Non-pigmented ciliary epithelial cell (primary cell): Measurements from ENCODE around the gene STK32B.
"Not testable (repeated sequence)": the region's sequence is repeated elsewhere in the genome, so short reads cannot be mapped to it uniquely, and the experiment has no call there.

Source experiments
- DNase-seq: peaks from one replicate; pipeline ENCODE4 v3.0.0-alpha.2; 2010; ENCODE audit warnings: low read depth

STK32B gene

DNA sequence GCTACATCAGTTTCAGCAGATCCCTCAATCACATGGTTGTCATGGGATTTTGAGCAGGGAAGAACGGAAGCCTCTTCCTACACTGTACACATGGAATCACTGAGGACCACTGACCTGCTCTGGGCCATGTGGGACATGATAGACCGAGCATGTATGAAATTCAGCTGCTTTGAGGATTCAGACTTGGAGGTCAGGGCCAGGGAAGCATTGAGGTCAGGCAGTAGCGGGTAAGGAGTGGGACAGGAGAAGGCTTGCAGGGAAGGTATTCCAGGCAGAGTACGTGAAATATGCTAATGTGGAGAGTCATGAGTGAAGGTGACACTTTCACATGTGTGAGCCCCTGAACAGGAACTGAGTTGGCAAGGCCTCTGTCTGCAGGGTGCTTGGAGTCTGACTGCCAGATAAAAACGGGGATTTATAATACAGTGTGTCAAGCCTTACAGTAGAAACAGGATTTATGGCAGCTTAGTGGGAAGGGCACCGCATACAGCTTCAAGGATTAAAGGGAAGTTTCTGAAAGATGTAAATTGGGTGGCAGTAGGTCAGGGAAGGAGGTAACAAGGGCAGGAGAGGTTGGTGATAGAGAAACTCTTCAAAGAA, 111.7 kb downstream of the STK32B start:
- no peak for DNase-seq

DNA sequence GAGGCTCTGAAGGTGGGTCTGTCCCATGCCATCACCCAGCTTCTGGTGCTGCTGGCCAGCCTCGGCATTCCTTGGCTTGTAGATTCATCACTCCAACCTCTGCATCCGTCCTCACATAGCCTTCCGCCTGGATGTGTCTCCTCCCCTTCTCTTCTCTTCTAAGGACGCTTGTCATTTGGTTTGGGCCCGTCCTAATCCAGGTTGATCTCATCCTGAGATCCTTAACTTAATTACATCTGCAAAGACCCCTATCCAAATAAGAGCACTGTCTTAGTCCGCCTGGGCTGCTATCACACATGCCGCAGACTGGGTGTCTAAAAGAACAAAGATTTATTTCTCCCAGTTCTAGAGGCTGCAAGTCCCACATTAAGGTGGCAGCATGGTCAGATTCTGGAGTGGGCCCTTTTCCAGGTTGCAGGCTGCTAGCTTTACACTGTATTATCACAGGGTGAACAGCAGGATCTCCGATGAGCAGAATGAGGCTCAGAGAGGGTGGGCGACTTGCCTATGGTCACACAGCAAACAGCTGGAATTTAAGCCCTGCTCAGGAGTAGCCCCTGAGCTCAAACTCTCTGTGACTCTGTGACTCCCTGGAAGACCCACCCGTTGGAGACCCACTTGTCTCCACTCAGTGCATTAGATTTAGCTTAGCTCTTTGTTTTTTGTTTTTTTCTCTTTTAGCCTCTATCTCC, 113.1 kb downstream of the STK32B start:
- DNase-seq = no peak

DNA sequence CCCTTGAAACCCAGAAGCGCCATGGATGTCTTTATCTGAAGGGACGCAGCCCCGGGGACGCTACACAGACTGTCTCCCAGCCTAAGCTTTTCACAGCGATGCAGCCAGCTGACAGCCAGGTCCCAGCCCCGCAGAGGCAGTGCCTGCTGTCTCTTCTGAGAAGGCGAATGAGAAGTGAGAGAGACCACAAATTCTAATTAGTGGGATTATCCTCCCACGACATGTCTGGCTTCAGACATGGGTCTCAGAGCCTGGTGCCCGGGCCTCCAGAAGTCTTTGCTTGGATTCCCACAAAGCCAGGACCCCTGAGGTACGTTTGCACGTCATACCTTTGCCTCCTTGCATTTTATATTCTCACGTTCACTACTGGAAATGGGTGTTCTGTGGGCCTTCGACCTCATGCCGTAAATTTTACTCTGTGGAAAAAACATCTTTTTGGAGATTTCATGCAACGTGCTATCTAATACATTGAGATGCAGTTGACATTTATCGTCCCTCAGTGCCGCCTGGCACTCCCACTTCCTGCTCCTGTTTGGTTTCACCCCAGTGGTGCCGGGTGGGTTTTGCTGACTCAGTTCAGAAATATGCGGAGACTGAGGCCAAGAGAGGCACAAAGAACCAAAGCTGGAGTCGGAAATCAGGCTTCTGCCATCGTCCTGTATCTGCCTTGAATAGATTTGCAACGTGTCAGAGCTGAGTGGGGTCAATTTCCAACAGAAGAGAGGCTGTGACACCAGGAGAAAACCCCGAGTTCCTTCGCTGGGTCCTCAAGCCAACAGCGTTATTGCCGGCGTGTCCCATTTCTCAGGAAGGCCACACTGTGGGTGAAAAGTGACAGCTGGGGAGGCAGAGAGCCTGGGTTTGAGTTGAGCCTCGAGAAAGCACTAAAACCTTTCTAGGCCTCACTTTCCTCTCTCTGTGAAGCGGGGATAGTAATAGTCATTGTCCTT, 114.4 kb downstream of the STK32B start:
- DNase-seq = no peak

DNA sequence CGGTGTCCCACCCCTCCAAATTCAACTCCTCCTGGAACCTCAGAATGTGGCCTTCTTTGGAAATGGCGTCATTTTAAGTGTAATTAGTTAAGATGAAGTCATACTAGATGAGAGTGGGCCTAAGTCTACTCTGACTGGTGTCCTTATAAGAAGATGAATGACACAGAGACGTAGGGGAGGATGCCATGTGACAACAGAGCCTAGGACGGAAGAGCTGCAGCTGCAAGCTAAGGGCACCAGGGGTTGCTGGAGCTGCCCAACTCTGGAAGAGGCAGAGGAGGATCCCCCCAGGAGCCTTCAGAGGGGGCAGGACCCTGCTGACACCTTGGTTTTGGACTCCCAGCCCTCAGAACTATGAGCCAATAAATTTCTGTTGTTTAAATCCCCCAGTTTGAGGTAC, 115.1 kb downstream of the STK32B start:
- no peak for DNase-seq

DNA sequence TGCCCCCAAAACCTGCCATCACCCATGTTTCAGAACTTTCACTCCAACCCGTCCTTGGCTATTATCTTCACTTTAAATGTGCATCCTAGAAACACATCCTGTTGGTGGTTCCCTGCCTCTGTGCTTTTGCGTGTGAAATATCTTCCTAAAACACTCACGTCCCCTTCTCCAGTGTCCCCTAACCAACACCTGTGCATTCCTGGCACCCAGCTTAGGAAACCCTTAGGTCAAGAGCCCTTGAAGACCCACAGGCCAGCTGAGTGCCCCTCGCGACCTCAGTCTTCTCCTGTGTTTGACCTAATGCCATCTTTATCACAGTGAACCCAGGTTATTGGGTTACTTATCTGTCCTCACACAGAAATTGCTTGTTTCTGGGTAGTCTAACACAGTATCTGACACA, 117.6 kb downstream of the STK32B start:
- DNase-seq = no peak

DNA sequence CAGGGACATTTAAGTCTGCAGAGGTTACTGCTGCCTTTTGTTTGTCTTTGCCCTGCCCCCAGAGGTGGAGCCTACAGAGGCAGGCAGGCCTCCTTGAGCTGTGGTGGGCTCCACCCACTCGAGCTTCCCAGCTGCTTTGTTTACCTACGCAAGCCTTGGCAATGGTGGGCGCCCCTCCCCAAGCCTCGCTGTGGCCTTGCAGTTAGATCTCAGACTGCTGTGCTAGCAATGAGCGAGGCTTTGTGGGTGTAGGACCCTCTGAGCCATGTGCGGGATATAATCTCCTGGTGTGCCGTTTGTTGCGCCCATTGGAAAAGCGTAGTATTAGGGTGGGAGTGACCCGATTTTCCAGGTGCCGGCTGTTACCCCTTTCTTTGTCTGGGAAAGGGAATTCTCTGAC, 124.6 kb downstream of the STK32B start:
- not testable (repeated sequence) for DNase-seq

DNA sequence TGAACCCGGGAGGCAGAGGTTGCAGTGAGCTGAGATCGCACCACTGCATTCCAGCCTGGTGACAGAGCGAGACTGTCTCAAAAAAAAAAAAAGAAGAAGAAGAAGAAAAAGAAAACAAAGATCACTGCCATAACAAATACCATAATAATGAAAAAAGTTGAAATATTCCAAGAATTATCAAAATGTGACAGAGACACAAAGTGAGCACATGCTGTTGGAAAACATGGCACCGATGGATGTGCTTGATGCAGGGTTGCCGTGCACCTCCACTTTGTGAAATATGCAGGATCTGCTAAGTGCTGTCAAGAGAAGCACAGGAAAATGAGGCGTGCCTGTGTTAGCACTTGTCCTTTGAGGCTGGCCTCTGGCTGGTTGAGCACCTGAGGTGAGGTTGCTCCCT, 133.3 kb downstream of the STK32B start:
- no peak for DNase-seq

DNA sequence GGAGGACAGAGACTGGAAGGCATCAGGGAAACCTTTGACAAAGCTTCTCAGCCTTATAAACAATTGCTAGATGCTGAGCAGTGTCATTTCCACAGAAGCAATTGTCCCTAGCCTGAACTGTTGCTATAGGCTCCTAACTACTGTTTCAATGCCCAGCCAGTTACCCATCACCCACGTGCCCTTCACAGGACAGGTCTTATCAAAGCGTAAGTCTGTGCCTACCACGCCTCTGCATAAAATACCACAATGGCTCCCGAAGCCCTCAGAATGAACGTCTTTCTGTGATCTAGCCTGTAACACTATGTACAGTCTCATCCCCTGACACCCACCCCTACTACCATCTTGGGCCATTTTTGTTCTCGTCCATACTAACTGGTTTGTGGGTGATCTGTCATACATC, 134.3 kb downstream of the STK32B start:
- DNase-seq = no peak

DNA sequence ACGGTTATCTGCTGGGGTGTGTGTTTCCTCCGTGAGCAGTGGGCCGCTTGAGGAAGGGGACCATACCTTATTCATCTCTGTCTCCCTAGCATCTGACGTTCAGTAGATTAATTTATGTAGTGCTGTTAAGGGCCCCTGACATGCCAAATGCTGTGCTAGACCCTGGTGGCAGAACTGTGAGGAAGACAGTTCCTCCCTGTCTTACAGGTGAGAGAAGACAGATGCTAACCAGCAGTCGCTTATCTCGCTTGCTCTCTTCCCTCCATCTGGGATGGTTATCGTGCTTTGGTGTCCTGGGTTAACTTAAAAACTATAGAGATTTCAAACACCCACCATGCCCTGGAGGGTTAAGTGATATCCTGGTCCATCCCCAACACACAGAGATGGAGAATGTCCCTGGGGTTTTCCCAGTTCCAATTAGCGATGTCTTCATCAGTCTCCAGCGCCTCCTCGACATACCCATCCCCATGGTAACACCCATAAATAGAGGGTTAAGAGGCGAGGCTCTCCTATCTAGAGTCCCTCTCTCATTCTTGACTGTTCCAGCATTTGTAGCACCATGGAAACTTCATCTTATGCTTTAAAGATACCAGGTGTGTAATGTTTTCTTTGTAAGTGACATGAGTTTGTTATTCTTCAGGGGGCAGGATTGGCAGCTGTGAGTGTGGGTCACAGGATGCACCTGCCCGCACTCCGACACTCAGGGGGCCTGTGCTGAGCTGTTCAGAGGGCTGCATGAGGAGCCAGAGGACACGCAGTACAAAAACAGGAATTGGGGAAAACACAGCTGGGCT, 135.2 kb downstream of the STK32B start:
- DNase-seq = no peak

DNA sequence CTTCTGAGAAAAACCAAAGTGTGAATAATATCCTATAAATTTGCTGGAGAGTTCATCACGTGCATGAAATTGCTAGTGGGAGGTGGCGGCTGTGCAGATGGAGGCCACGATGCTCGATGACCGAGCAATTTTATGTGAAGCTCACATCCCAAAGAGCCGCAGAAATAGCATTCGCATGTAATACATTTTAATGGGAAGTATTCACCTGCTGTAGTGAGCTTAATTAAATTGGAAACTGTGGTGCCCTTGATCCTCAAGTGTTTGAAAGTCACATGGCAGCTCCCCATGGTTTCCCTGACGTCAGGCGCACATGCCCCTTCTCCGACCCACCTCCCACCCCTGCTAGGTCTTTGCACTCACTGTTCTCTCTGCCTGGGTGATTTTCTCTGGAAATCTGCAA, 136.8 kb downstream of the STK32B start:
- no peak for DNase-seq

DNA sequence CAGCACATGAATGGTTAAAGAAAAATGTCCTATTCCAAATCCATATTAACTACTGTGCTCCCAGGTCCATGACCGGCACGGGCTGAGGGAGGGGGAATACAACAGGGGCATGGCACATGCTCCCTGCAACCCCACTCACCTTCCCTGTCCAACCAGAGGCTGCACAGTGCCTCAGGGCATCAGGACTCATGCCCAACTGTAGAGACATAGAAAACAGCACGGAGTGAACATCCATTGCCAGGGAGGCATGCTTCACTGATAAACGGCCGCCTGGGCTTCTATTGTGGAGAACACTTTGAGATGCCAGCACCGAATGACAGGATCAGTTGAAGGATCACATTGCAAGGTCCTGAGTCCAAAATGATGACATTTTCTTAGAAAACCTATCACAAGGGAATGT, 140.6 kb downstream of the STK32B start:
- no peak for DNase-seq

DNA sequence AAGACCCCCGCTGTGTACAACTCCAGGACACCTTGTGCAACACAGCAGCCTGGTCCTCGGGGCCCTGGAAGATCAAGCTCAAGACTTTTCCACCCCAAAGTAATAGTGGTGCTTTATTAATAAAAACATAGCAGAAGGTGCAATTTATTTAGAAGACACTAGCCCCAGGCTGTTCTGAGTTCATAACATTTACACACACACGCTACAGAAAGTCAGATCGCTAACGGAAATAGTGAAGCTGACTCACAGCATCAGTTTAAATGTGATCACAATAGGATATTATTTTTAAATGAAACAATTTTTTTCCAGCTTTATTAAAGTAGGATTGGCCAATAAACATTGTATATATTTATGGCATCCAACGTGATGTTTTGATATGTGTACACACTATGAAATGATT, 141.0 kb downstream of the STK32B start:
- DNase-seq = no peak

DNA sequence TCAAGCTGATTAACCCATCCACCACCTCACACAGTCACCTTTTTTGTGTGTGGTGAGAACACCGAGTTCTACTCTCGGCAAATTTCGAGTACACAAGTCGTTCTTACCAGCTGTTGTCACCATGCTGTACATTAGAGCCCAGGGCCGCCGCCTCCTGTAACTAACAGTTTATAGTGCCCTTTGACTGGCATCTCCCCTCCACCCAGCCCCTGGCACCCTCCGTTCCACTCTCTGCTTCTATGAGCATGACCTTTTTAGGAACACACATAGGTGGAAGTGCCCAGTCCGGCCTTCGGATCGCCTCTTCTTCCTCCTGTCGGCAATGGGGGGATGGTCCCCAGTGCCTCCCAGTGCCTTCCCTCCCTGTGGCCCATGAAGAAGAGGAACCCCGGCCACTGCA, 141.4 kb downstream of the STK32B start:
- DNase-seq = no peak

DNA sequence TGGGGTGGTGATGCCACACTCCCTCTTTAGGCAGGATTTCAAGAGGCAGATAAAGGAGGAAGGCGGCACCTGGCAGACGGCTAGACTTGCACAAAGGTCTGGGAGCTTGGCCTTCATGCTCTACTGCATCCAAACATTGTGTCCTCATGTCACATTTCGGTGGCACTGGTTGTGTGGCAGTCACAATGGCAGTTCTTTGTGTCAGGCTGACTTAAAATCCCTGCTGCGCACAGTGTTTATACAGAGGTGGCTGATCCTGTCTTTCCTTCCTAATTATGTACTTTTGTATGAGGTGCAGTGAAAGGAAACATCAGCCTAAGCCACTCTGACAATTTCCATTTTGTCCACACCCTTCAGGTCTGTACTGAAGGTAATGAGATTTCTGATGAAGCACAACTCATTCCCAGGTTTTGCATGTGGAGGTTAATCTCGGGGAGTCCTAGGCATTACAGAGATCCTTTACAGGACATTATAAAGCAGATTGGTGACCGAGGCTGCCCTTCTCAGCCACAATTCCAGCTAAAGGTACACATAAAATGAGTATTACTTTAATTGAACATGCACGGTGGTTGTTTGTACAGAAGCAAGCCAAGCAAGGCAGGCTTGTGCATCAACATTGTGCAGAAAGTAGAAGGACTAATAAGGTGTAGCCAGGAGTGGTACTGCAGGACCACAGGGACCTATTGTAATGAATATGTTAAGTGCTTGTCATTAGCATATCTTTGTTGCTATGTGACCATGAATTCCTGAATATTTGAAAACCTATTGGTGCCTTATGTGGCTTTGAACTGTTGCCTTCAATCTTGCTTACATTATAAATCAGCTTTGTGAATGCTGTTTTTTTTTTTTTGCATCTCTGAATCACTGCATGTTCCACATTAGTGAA, 147.6 kb downstream of the STK32B start:
- DNase-seq = no peak

DNA sequence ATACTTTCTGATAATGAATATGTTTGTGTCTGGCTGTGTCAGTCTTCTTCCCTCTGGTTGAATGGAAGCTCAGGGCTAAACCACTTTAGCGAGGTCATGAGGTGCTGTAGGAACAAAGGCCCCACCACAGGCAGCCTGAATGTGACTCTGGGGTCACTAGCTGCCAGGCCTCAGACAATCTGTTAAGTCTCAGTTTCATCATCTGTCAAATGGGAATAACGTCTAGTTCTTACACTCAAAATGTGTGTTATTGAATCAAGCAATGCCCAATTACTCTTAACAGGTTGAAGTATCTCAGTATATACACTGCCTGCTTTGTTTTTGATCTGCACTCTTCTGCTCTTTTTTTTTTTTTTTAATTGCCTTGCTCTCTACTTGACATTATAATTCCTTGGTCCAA, 148.6 kb downstream of the STK32B start:
- no peak for DNase-seq

DNA sequence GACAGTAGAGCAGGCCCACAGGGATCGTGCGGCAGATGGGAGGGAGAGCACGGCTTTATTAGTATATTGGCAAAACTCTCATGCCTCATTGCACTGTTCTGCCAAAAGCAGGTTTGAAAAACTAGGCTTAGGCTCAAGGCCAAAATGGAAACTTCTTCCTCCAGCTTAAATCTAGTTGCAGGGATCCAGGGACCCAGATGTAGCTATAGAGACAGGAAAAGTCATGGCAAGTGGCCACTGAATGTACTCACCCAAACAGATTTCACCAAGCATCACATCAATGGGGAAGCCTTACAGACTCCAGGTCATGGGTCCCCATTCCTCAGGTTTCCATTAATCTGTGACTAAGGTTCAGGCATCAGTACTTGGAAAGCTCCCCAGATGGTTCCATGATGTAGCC, 149.2 kb downstream of the STK32B start:
- DNase-seq = no peak

DNA sequence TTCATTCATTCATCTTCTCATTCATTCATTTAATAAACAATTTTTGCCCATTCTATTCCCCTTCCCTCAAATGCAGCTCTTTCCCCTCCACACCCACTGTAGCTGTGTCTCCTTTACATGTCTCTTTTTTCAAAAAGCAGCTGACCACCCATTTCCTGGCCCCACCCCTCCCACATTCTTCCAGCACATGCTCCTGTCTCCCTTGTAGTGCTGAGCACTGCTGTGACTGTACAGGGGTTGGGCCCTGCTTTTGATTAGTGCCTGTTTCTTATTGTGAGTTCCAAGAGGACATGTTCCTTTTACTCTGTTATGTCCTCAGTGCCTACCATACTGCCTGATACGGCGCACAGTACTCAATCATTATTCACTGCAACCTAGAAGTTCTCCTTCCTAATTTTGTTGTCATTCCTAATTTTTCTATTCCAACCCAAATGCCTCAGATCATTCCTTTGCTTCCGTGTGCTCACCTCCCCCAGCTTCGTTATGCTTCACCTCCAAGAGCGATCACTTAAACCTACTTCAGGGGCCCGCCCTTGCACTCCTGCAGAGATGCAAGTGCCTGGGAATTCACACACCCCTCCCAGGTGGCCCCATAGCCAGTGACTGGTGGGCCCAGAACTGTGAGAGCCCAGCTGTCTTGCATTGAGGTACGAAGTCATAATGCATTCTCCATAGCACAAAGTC, 152.2 kb downstream of the STK32B start:
- no peak for DNase-seq

DNA sequence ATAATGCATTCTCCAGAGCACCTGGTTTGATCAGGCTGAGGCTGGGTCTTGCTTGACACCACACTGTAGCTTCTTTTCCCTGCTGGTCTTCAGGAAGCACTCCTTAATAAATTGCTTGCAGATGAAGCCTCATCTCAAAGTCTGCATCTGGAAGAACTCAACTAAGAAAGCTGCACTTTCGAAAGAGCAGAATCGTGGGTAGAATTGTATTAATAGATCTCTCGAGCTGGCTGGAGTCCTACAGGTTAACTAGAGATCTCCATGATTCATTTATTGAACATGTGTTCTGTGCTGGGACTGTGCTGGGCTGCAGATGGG, 152.7 kb downstream of the STK32B start:
- no peak for DNase-seq

DNA sequence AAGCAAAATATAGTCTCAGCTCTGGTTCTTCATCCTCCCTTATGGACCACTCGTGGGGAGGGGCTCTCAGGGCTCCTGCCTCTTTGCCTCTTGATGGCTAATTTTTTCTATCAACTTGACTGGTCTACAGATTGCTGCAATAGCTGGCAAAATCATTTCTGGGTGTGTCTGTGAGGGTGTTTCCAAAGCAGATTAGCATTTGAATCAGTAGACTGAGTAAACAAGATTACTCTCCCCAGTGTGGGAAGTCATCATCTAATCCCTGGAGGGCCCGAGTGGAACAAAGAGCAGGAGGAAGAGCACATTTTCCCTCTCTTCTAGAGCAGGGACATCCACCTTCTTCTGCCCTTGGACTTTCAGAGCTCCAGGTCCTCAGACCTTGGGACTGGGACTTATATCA, 153.5 kb downstream of the STK32B start:
- no peak for DNase-seq

DNA sequence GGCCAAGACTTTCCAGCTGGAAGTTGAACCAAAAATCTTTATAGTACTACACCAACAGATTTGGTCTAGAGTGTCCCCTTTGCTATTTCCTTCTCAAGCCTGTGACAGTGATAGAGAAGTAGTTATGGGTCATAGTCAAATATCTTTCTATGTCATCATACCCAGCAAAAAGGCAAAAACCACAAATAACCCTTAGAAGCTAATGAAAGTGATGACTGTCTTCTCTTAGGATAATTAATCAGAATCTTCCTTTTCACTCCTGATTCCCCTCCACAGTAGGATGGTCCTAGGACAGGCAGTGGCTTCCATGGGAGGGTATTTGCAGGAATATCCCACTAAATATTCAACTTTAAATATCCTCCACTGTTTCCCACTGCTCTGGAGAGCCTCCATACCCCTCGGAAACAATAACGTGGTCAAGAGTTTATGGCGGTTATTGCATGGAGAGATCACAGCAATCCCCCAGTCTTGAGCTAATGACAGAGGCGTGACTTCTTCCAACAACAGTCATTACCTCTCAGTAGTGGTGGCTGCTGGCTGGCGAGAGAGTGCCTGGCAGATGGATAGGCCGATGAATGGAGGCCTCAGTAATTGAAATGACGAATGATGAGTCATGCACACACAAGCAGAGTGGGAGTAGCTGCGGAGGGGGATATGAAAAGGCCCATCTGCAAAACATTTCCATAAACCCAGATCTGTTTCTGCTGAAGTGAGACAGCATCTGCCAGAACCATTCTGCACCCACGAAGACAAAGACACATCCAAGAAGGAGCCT, 154.9 kb downstream of the STK32B start:
- peak; percentile 6 for DNase-seq
